PFSK-1 (cell line): ENCODE data around the gene HPS4. TPM values are rescaled to one million over a fixed set of nuclear protein-coding genes. Genes with fewer than 3 reads are reported as not detected.
A peak's percentile ranks its signal among the peaks of the same experiment; 100 is the strongest.

Experiments
- FOXP2 ChIP-seq: optimal IDR thresholded peaks from 2 replicates; pipeline ENCODE3; 2011; ENCODE audit warnings: borderline replicate concordance, control low read depth, inconsistent platforms; ENCODE audit not compliant: insufficient read depth; ENCODE audit errors: extremely low read length, extremely low read depth
- POLR2AphosphoS5 ChIP-seq: IDR thresholded peaks from 2 replicates; pipeline ENCODE4 v1.6.1; 2012; ENCODE audit warnings: low read depth, mild to moderate bottlenecking, control low read depth, low read length, moderate library complexity
- REST ChIP-seq, 2 experiments: IDR thresholded peaks; 2 replicates each; pipeline versions ENCODE4 v1.6.1 to v1.8.0; 2011 to 2012; ENCODE audit warnings: low read depth in 2 of 2, low read length in 2 of 2, control low read depth in 1 of 2, inconsistent platforms in 1 of 2, mild to moderate bottlenecking in 1 of 2, moderate library complexity in 1 of 2; ENCODE audit not compliant: insufficient read depth in 1 of 2
- SIN3A ChIP-seq: IDR thresholded peaks from 2 replicates; pipeline ENCODE4 v1.6.1; 2012; ENCODE audit warnings: mild to moderate bottlenecking, low read length, moderate library complexity, borderline replicate concordance; ENCODE audit not compliant: insufficient read depth
- TAF1 ChIP-seq: IDR thresholded peaks from 2 replicates; pipeline ENCODE4 v1.6.1; 2012; ENCODE audit warnings: low read length, control low read depth, borderline replicate concordance; ENCODE audit not compliant: insufficient read depth
- polyA plus RNA-seq: library from polyadenylated mRNA; unstranded; fragments of >200 nt; gene quantifications from one replicate; pipeline ENCODE4 v1.2.1, GENCODE V29; 2012; ENCODE audit warnings: low read depth, missing spikeins; ENCODE audit not compliant: insufficient read length

The HPS4 gene
- polyA plus RNA-seq, result 20.6 TPM

- peak; percentile 81; the same call in 1 of the 2 replicates for TF ChIP-seq SIN3A
- peak; percentile 94 for TF ChIP-seq FOXP2
- TF ChIP-seq TAF1, result peak; percentile 59; the same call in 1 of the 2 replicates
- TF ChIP-seq POLR2AphosphoS5, result peak; percentile 75
- TF ChIP-seq REST (IDR thresholded peaks at IDR 0.05; ENCODE audit: insufficient read depth in 1 of 2, low read depth in 2 of 2, low read length in 2 of 2), result no peak
Observed at GRCh38 chr22:26483439-26484359, at the start of gene HPS4, which contains the start of gene SRRD. TSS of gene HPS4 (minus strand) at chr22:26483783. CDS start at chr22:26481762, 2,021 bp downstream. TSS of gene SRRD (plus strand) at chr22:26483877. CDS start at chr22:26483891, 14 bp downstream.

- TF ChIP-seq FOXP2 (no peak), REST (IDR thresholded peaks at IDR 0.05; ENCODE audit: insufficient read depth in 1 of 2, low read depth in 2 of 2, low read length in 2 of 2) (no peak), POLR2AphosphoS5 (no peak), TAF1 (no peak), SIN3A (no peak)
Observed at GRCh38 chr22:26529345-26529744, 45.8 kb upstream of the HPS4 start.

- TF ChIP-seq TAF1, result no peak
- no peak for TF ChIP-seq SIN3A
- no peak for TF ChIP-seq FOXP2
- TF ChIP-seq REST (IDR thresholded peaks at IDR 0.05; ENCODE audit: insufficient read depth in 1 of 2, low read depth in 2 of 2, low read length in 2 of 2), result no peak
- no peak for TF ChIP-seq POLR2AphosphoS5
Observed at GRCh38 chr22:26527574-26528465, 44.2 kb upstream of the HPS4 start.

GRCh38 chr22:26527167-26527566, 43.6 kb upstream of the HPS4 start:
- TF ChIP-seq FOXP2 (no peak), TAF1 (no peak), POLR2AphosphoS5 (no peak), REST (IDR thresholded peaks at IDR 0.05; ENCODE audit: insufficient read depth in 1 of 2, low read depth in 2 of 2, low read length in 2 of 2) (no peak), SIN3A (no peak)
